ENCODE measurements around the gene ATRIP.

GRCh38 chr3:48441940-48442339 is 4.6 kb upstream of the ATRIP start:
- TF ChIP-seq CTCF (IDR thresholded peaks at IDR 0.05) = no peak
- no peak for TF ChIP-seq POLR2A (IDR thresholded peaks at IDR 0.05)
- no peak for TF ChIP-seq POLR2AphosphoS5 (IDR thresholded peaks at IDR 0.05)

All from prostate gland (tissue), 2 donors.